IPS-18a (cell line): ENCODE results near the gene FER.
"Not testable (repeated sequence)": the region's sequence is repeated elsewhere in the genome, so short reads cannot be mapped to it uniquely, and the experiment has no call there.

Source experiments
- H3K27ac ChIP-seq: one replicate; pipeline ENCODE4 v1.5.1; 2013; ENCODE audit warnings: low read length
- H3K27me3 ChIP-seq: one replicate; pipeline ENCODE4 v1.6.1; 2013; ENCODE audit warnings: mild to moderate bottlenecking, low read length; ENCODE audit not compliant: control insufficient read depth, insufficient read depth
- H3K36me3 ChIP-seq: one replicate; pipeline ENCODE4 v1.6.1; 2013; ENCODE audit warnings: low read depth, low read length; ENCODE audit not compliant: control insufficient read depth
- H3K4me1 ChIP-seq: one replicate; pipeline ENCODE4 v1.6.1; 2013; ENCODE audit warnings: low read depth, low read length; ENCODE audit not compliant: control insufficient read depth
- H3K4me3 ChIP-seq: one replicate; pipeline ENCODE4 v1.5.1; 2013; ENCODE audit warnings: low read length
- H3K9ac ChIP-seq: one replicate; pipeline ENCODE4 v1.6.1; 2013; ENCODE audit warnings: mild to moderate bottlenecking, low read length, moderate library complexity
- H3K9me3 ChIP-seq: one replicate; pipeline ENCODE4 v1.6.1; 2013; ENCODE audit warnings: low read depth, low read length; ENCODE audit not compliant: control insufficient read depth

Gene FER

GRCh38 chr5:109170629-109171350 lies 423.1 kb downstream of the FER start:
- H3K4me3 ChIP-seq: no peak overlapping the region
- peaks cover 34% of the 10 kb centered on the region for H3K4me1 ChIP-seq
- no peaks in the 10 kb centered on the region for H3K9me3 ChIP-seq
- H3K27ac ChIP-seq: no peak overlapping the region
- H3K36me3 ChIP-seq: no peaks in the 10 kb centered on the region
- H3K9ac ChIP-seq: no peak overlapping the region
- no peaks in the 10 kb centered on the region for H3K27me3 ChIP-seq

- peaks cover 34% of the 10 kb centered on the region for H3K4me1 ChIP-seq
- not testable (repeated sequence) for H3K4me3 ChIP-seq, H3K9ac ChIP-seq, H3K9me3 ChIP-seq, H3K27me3 ChIP-seq, H3K36me3 ChIP-seq, H3K27ac ChIP-seq
Measured at GRCh38 chr5:109171437-109172073, 423.9 kb downstream of the FER start.

DNA sequence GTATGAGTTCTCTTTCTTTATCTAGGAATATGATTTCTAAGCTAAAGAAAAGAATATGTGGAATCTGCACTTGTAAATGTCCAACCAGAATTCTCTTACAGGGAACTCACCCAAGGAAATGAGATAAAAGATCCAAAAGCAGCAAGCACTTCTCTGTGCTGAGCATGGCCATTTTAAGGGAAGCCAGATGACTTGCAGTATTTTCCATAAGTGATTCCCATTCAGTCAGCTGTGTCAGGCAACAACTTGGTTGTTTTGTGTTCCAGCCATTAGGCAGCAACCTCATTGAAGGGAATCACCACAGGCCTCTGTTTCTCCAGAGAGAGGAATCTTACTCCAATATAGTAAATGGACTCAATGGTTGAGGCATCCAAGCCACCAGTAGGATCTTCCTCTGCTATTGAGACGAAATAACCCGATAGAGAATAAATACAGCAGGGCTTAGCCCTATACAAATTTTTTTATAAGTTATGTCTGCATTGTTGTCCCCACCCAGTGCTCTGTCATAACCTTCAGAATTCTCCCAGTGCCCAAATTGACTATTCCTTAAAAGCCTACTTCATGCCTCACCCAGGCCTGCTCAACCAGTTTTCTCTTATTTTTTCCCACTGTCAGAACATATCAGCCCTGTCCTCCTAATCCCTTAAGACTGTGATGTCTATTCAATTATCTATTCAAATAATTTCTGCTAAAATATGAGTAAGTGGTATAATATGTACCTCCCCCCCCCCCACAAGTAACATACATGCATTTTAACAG lies 425.5 kb downstream of the FER start:
- Histone ChIP-seq H3K36me3 (no peaks in the 10 kb centered on the region), H3K27ac (no peak overlapping the region), H3K4me1 (peaks cover 27% of the 10 kb centered on the region), H3K4me3 (no peak overlapping the region), H3K9ac (no peak overlapping the region), H3K9me3 (no peaks in the 10 kb centered on the region), H3K27me3 (no peaks in the 10 kb centered on the region)

DNA sequence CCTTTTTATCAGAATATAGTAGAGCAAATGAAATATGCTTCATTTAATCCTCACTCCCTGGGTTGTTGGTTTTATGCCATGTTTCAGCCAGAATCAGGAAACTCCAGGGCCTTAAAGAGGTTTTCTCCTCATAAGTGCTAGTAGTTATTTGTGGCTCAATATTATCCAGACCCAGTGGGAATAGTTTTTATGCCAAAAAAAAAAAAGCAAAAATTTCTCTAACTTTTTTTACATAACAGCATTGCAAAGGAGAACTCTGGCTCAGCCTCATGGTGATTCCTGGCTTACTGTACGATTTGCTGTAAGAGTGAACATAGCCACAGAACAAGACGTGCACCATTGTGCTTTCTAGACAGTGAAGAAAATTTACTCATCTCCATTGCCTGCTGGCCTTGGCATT lies 429.5 kb downstream of the FER start:
- Histone ChIP-seq H3K27me3 (no peaks in the 10 kb centered on the region), H3K9ac (no peak overlapping the region), H3K27ac (no peak overlapping the region), H3K4me3 (no peak overlapping the region), H3K4me1 (peaks cover 5% of the 10 kb centered on the region), H3K9me3 (no peaks in the 10 kb centered on the region), H3K36me3 (no peaks in the 10 kb centered on the region)

DNA sequence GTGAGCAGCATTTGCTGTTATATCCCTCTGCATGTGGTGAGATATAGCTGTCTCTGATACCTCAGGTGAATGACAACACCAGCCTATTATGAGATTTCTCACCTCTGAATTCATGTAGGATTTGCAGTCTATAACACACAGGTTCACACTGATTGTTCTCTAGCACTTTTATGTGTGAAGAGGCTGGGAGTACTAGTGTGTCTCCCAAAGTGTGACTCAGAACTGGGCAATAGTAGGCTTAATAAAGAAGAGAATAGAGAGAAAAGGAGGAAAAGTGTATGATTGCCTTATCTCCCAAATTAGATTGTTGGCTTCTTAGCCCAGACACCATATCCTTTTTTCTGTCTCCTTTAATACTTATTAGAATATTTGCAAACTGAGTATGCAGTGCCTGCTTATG lies 430.1 kb downstream of the FER start:
- H3K9me3 ChIP-seq: no peaks in the 10 kb centered on the region
- H3K4me1 ChIP-seq: peaks cover 5% of the 10 kb centered on the region
- H3K36me3 ChIP-seq: no peaks in the 10 kb centered on the region
- no peak overlapping the region for H3K27ac ChIP-seq
- no peaks in the 10 kb centered on the region for H3K27me3 ChIP-seq
- no peak overlapping the region for H3K4me3 ChIP-seq
- H3K9ac ChIP-seq: no peak overlapping the region

GRCh38 chr5:109180668-109181067 lies 433.0 kb downstream of the FER start:
- Histone ChIP-seq H3K36me3 (no peaks in the 10 kb centered on the region), H3K4me1 (no peaks in the 10 kb centered on the region), H3K27ac (no peak overlapping the region), H3K9me3 (no peaks in the 10 kb centered on the region), H3K9ac (no peak overlapping the region), H3K27me3 (no peaks in the 10 kb centered on the region), H3K4me3 (no peak overlapping the region)

- Histone ChIP-seq H3K9me3 (no peaks in the 10 kb centered on the region), H3K9ac (no peak overlapping the region), H3K27ac (no peak overlapping the region), H3K36me3 (no peaks in the 10 kb centered on the region), H3K27me3 (no peaks in the 10 kb centered on the region), H3K4me3 (no peak overlapping the region), H3K4me1 (peaks cover 6% of the 10 kb centered on the region)
Measured at GRCh38 chr5:109186759-109187158, 439.1 kb downstream of the FER start.

- H3K4me1 ChIP-seq: peaks cover 49% of the 10 kb centered on the region
- H3K4me3 ChIP-seq: no peak overlapping the region
- H3K27me3 ChIP-seq: no peaks in the 10 kb centered on the region
- no peaks in the 10 kb centered on the region for H3K9me3 ChIP-seq
- H3K36me3 ChIP-seq: no peaks in the 10 kb centered on the region
- no peak overlapping the region for H3K27ac ChIP-seq
- H3K9ac ChIP-seq: no peak overlapping the region
Measured at GRCh38 chr5:109191153-109191558, 443.5 kb downstream of the FER start.

- Histone ChIP-seq H3K4me1 (peaks cover 55% of the 10 kb centered on the region), H3K36me3 (no peaks in the 10 kb centered on the region)
Measured at GRCh38 chr5:109192027-109192426, 444.3 kb downstream of the FER start.

GRCh38 chr5:109192555-109193281 lies 445.0 kb downstream of the FER start:
- Histone ChIP-seq H3K4me3 (no peak overlapping the region), H3K27ac (no peak overlapping the region), H3K9me3 (no peaks in the 10 kb centered on the region), H3K4me1 (peaks cover 55% of the 10 kb centered on the region), H3K9ac (no peak overlapping the region), H3K27me3 (no peaks in the 10 kb centered on the region), H3K36me3 (no peaks in the 10 kb centered on the region)

More at GRCh38 chr5:109192027-109192426, 444.3 kb downstream of the FER start:
- Histone ChIP-seq H3K9ac (no peak overlapping the region), H3K27ac (no peak overlapping the region), H3K9me3 (no peaks in the 10 kb centered on the region), H3K4me3 (no peak overlapping the region), H3K27me3 (no peaks in the 10 kb centered on the region)

- Histone ChIP-seq H3K36me3 (no peaks in the 10 kb centered on the region), H3K4me1 (peaks cover 55% of the 10 kb centered on the region), H3K9me3 (no peaks in the 10 kb centered on the region), H3K4me3 (peak overlapping the region; percentile 24), H3K27me3 (no peaks in the 10 kb centered on the region), H3K9ac (no peak overlapping the region), H3K27ac (no peak overlapping the region)
Measured at GRCh38 chr5:109195667-109196066, 448.0 kb downstream of the FER start.
